Stomach (tissue), 9 donors: ENCODE results near the gene GABBR2. TPM values are rescaled to one million over a fixed set of nuclear protein-coding genes. Genes with fewer than 3 reads are reported as not detected.

Experiments used
- DNase-seq, 2 donors: peaks; one replicate each; pipeline versions ENCODE4 v3.0.0 to v3.0.0-alpha.2; 2013 to 2019
- H3K27ac ChIP-seq, 5 donors: fragments of 200-600 bp in 4 of 5; sonication (generic) in 4 of 5; one replicate each; pipeline ENCODE4 v1.5.1; 2013 to 2019; ENCODE audit warnings: mild to moderate bottlenecking in 1 of 5, moderate library complexity in 1 of 5
- H3K27me3 ChIP-seq, 3 donors: fragments of 200-600 bp; sonication (generic); one replicate each; pipeline ENCODE4 v1.5.1; 2017 to 2019; ENCODE audit warnings: mixed run types in 1 of 3
- H3K36me3 ChIP-seq, 4 donors: fragments of 200-600 bp; sonication (generic); 1 replicate in 3 of 4; 2 replicates in 1 of 4; pipeline ENCODE4 v1.5.1; 2016 to 2019
- H3K4me1 ChIP-seq, 4 donors: fragments of 200-600 bp; sonication (generic); one replicate each; pipeline ENCODE4 v1.5.1; 2016 to 2019
- H3K4me3 ChIP-seq, 4 donors: fragments of 200-600 bp; sonication (generic) in 3 of 4; one replicate each; pipeline ENCODE4 v1.5.1; 2016 to 2019; ENCODE audit warnings: mild to moderate bottlenecking in 1 of 4
- H3K9me3 ChIP-seq, 4 donors: fragments of 200-600 bp; sonication (generic); one replicate each; pipeline ENCODE4 v1.5.1; 2016 to 2019
- CTCF ChIP-seq, 7 experiments: fragments of 450-650 bp in 4 of 7; fragments of 200-600 bp in 3 of 7; sonication (generic) in 3 of 7; IDR thresholded peaks; one replicate each; pipeline ENCODE4 v1.5.1; 2016 to 2019; ENCODE audit warnings: antibody characterized with exemption in 7 of 7, control low read depth in 2 of 7, mild to moderate bottlenecking in 1 of 7
- EP300 ChIP-seq: sonication (generic); formaldehyde crosslinking; IDR thresholded peaks from one replicate; pipeline ENCODE4 v1.6.1; 2017; ENCODE audit warnings: antibody characterized with exemption
- POLR2A ChIP-seq, 4 donors: fragments of 450-650 bp; IDR thresholded peaks; one replicate each; pipeline ENCODE4 v1.6.1; 2016; ENCODE audit warnings: antibody characterized with exemption in 4 of 4, control low read depth in 2 of 4, mild to moderate bottlenecking in 1 of 4, moderate library complexity in 1 of 4
- POLR2AphosphoS5 ChIP-seq, 3 donors: sonication (generic); formaldehyde crosslinking; IDR thresholded peaks; one replicate each; pipeline ENCODE4 v1.6.1; 2016; ENCODE audit warnings: antibody characterized with exemption in 3 of 3
- WGBS, 5 donors: extraction: QIAGEN DNeasy Blood & Tissue Kit in 3 of 5; methylation state at CpG; one replicate each; pipeline versions ENCODE4 v1.1.5 to v1.1.7; 2013 to 2018; 5-methylcytosine and 5-hydroxymethylcytosine counted together
- intact Hi-C: fragments of 100-400 bp; cut with DNase I; formaldehyde crosslinking; loops from one replicate; pipeline ENCODE4 v1.15.1; 2023; ENCODE audit warnings: low total_unique reads
- polyA plus RNA-seq, 3 donors: library from polyadenylated mRNA; stranded (reverse); fragments of 200-250 nt; gene quantifications; one replicate each; pipeline ENCODE4 v1.2.3, GENCODE V29; 2013
- total RNA-seq, 5 donors: library from RNA; depleted of rRNA; stranded (reverse); fragments of >200 nt; gene quantifications; one replicate each; pipeline versions ENCODE4 v1.1.0 to v1.2.3, GENCODE V29; 2014 to 2016
- donor health status: healthy with polysubstance abuse.
- donor health status: Bipolar disorder and iron deficiency.
- donor health status: healthy.

The GABBR2 gene
- total and polyA plus RNA-seq, 8 donors = 0.06 to 0.55 (median 0.08) TPM; not detected in 5

GRCh38 chr9:98365781-98366180 lies 343.0 kb downstream of the GABBR2 start:
- Histone ChIP-seq H3K9me3 (peaks cover 6 to 24% (median 16%) of the 10 kb centered on the region in 4 donors), H3K4me1 (no peaks in the 10 kb centered on the region), H3K27ac (no peak overlapping the region), H3K27me3 (no peaks in the 10 kb centered on the region), H3K4me3 (no peak overlapping the region), H3K36me3 (no peaks in the 10 kb centered on the region)
- DNase-seq = no peak
- 75 to 90% (median 78%) methylated on average over 1 of the region's 1 CpG for WGBS, 5 donors
- no peak for TF ChIP-seq EP300
- no peak for TF ChIP-seq POLR2AphosphoS5 (IDR thresholded peaks at IDR 0.05)
- TF ChIP-seq POLR2A (IDR thresholded peaks at IDR 0.05) = no peak
- TF ChIP-seq CTCF (IDR thresholded peaks at IDR 0.05) = no peak
- intact Hi-C loops = no loop called here

DNA sequence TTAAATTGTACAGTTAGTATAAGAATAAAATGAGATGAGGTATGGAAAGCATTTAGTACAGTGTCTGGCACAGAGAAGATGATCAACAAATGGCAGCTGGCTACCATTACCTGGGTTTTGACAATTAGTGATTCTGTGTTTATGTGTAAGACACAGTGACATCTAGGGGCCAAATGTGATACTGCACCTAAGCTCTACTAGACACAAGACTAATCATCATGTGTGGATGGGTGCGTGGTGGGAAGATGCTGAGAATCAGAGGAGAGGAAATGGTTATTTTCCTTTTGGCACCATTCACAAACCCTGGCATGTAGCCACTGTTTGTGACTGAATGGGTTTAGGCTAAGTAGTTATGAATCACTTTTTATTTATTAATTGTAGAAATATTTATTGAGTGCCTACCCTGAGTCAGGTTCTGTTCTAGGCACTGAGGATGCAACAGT lies 343.5 kb downstream of the GABBR2 start:
- peaks cover 0 to 5% (median 0%) of the 10 kb centered on the region in 3 donors for H3K27me3 ChIP-seq
- WGBS, 5 donors = 76 to 100% (median 89%) methylated on average over 1 of the region's 1 CpG
- H3K27ac ChIP-seq = no peak overlapping the region
- intact Hi-C loops = no loop called here
- no peak for DNase-seq
- no peaks in the 10 kb centered on the region for H3K4me1 ChIP-seq
- peaks cover 6 to 24% (median 16%) of the 10 kb centered on the region in 4 donors for H3K9me3 ChIP-seq
- no peaks in the 10 kb centered on the region for H3K36me3 ChIP-seq
- no peak overlapping the region for H3K4me3 ChIP-seq
- no peak for TF ChIP-seq POLR2AphosphoS5 (IDR thresholded peaks at IDR 0.05)
- TF ChIP-seq EP300 = no peak
- TF ChIP-seq CTCF (IDR thresholded peaks at IDR 0.05) = no peak
- no peak for TF ChIP-seq POLR2A (IDR thresholded peaks at IDR 0.05)

DNA sequence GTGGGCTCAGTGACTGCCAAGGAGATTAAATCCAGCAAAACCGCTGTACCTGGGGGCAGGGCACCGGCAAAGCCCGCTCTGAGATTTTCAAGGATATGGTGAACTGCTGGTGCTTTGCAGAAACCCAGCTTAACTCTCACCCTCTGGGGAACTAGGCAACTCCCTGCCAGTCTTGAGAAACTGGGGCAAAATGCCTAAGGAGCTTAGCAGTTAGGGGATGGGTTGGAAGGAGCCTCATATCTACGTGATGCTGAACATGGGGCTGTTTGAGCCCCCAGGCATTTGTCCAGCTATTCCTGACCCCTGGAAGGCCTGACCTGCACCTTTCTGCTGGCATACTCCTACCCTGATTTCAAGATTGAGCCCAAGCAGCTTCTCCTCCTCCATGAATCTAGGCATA lies 344.6 kb downstream of the GABBR2 start:
- H3K27me3 ChIP-seq = peaks cover 0 to 5% (median 0%) of the 10 kb centered on the region in 3 donors
- H3K36me3 ChIP-seq = no peaks in the 10 kb centered on the region
- 56 to 76% (median 72%) methylated on average over 4 of the region's 4 CpGs for WGBS, 5 donors
- intact Hi-C loops = no loop called here
- no peak for TF ChIP-seq POLR2A (IDR thresholded peaks at IDR 0.05)
- no peak for TF ChIP-seq POLR2AphosphoS5 (IDR thresholded peaks at IDR 0.05)
- TF ChIP-seq CTCF (IDR thresholded peaks at IDR 0.05) = no peak
- TF ChIP-seq EP300 = no peak
- no peak overlapping the region for H3K4me3 ChIP-seq
- H3K9me3 ChIP-seq = peaks cover 6 to 24% (median 16%) of the 10 kb centered on the region in 4 donors
- H3K4me1 ChIP-seq = no peaks in the 10 kb centered on the region
- DNase-seq = no peak
- no peak overlapping the region for H3K27ac ChIP-seq

GRCh38 chr9:98363644-98364043 lies 345.1 kb downstream of the GABBR2 start:
- 50 to 54% (median 52%) methylated on average over 6 of the region's 6 CpGs for WGBS, 5 donors
- Histone ChIP-seq H3K9me3 (peaks cover 6 to 24% (median 16%) of the 10 kb centered on the region in 4 donors), H3K36me3 (no peaks in the 10 kb centered on the region), H3K27me3 (peaks cover 0 to 5% (median 0%) of the 10 kb centered on the region in 3 donors), H3K27ac (no peak overlapping the region), H3K4me3 (no peak overlapping the region), H3K4me1 (no peaks in the 10 kb centered on the region)
- DNase-seq = no peak
- TF ChIP-seq EP300 (no peak), CTCF (IDR thresholded peaks at IDR 0.05) (no peak), POLR2AphosphoS5 (IDR thresholded peaks at IDR 0.05) (no peak), POLR2A (IDR thresholded peaks at IDR 0.05) (no peak)
- intact Hi-C loops = no loop called here
